ENCODE data around the gene MRTFB.

Gene MRTFB

GRCh38 chr16:14301169-14302030 lies 230.3 kb downstream of the MRTFB start:
- H3K27ac ChIP-seq = peak overlapping the region; percentile 71; the same call in 1 of the 2 replicates
- TF ChIP-seq, protein P1, sequence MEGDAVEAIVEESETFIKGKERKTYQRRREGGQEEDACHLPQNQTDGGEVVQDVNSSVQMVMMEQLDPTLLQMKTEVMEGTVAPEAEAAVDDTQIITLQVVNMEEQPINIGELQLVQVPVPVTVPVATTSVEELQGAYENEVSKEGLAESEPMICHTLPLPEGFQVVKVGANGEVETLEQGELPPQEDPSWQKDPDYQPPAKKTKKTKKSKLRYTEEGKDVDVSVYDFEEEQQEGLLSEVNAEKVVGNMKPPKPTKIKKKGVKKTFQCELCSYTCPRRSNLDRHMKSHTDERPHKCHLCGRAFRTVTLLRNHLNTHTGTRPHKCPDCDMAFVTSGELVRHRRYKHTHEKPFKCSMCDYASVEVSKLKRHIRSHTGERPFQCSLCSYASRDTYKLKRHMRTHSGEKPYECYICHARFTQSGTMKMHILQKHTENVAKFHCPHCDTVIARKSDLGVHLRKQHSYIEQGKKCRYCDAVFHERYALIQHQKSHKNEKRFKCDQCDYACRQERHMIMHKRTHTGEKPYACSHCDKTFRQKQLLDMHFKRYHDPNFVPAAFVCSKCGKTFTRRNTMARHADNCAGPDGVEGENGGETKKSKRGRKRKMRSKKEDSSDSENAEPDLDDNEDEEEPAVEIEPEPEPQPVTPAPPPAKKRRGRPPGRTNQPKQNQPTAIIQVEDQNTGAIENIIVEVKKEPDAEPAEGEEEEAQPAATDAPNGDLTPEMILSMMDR (conservative IDR thresholded peaks at IDR 0.05) = 0 out of 2 replicates have a peak, but pooled peaks have one; percentile 14

DNA sequence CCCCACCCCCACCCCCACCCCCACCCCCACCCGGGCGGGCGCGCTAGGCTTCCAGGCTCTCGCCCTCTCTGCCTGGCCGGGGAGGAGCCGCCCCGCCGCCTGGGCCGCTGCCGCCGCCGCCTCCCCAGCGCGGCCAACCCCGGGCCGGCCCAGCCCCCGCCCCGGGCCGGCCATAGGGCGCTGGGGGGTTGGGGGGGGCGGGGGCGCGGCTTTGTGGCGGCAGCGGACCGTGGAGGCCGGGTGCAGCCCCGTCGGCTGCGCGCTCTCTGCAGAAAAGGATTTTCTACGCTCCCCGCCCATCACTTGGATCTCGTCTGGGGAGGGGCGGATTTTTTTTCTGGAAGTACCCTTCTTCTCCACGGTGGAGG lies 230.9 kb downstream of the MRTFB start:
- H3K27ac ChIP-seq = peak overlapping the region; percentile 71; the same call in 1 of the 2 replicates
- TF ChIP-seq, protein P1 (conservative IDR thresholded peaks at IDR 0.05) = no peak

DNA sequence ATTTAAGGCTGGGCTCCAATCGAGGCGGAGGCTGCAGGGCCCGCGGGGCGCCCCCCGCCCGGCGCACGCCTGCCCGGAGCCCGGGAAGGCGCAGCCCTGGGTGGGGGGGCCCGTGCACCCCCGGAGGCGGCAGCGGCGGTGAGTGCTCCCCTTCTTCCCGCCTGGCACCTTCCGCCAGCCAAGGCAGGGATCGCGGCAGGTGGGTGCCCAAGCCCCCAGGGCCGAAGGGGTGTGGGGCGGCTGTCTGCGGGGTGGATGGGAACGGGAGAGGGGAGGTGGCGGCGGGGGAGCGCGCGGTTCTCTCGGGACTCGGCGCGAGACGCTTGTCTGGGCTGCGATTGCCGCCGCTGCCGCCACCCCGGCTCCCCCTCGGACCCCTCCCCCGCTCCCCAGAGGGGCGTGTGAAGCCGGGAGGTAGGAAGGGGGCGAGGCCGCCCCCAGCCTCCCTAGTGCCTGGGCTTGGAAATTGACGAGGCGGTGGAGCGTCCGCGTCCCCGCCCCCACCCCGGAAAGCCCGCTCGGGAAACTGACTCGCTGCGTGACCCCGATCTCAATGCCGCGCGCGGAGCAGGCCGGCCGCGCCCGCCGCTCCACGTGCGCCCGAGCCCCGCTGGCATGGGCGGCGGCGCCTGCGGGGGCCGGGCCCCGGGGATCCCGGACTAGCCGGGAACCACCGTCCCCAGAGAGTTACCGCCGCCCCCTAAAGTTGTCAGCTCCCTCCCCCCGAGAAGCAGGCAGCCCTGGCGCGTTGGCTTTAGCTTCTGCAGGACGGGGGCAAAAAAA lies 231.5 kb downstream of the MRTFB start:
- peak overlapping the region; percentile 71; the same call in 1 of the 2 replicates for H3K27ac ChIP-seq
- TF ChIP-seq, protein P1 (conservative IDR thresholded peaks at IDR 0.05) = no peak

- peak overlapping the region; percentile 71; the same call in 1 of the 2 replicates for H3K27ac ChIP-seq
- TF ChIP-seq, protein P1 (conservative IDR thresholded peaks at IDR 0.05) = no peak
Observed at GRCh38 chr16:14303182-14303618, 232.1 kb downstream of the MRTFB start.

GRCh38 chr16:14303639-14304394 lies 232.7 kb downstream of the MRTFB start:
- no peak overlapping the region for H3K27ac ChIP-seq
- TF ChIP-seq, protein P1 (conservative IDR thresholded peaks at IDR 0.05) = no peak

GRCh38 chr16:14304891-14305460 lies 233.9 kb downstream of the MRTFB start:
- H3K27ac ChIP-seq = no peak overlapping the region
- TF ChIP-seq, protein P1 (conservative IDR thresholded peaks at IDR 0.05) = no peak

All from VCaP (cell line).